Heart left ventricle (tissue), 16 donors: Measurements from ENCODE around the gene PAX5. TPM values are rescaled to one million over a fixed set of nuclear protein-coding genes. Genes with fewer than 3 reads are reported as not detected.

Experiments used
- ATAC-seq, 4 donors: fragments of 200-7000 bp; cut with Tn5 transposase; one replicate each; pipeline ENCODE4 v1.9.1; 2020 to 2022; ENCODE audit warnings: moderate library complexity in 4 of 4, mild to moderate bottlenecking in 3 of 4, moderate number of reproducible peaks in 1 of 4
- DNase-seq, 5 donors: peaks; one replicate each; pipeline ENCODE4 v3.0.0-alpha.2; 2020
- H3K27ac ChIP-seq, 12 donors: fragments of 200-600 bp; sonication (generic) in 4 of 12; one replicate each; pipeline versions ENCODE4 v1.5.0 to v1.8.0; 2016 to 2022; ENCODE audit warnings: mild to moderate bottlenecking in 2 of 12
- H3K27me3 ChIP-seq, 9 donors: fragments of 200-600 bp; sonication (generic) in 2 of 9; one replicate each; pipeline versions ENCODE4 v1.5.1 to v1.8.0; 2016 to 2022; ENCODE audit warnings: mild to moderate bottlenecking in 3 of 9
- H3K36me3 ChIP-seq, 9 donors: fragments of 200-600 bp; sonication (generic) in 2 of 9; one replicate each; pipeline versions ENCODE4 v1.5.0 to v1.8.0; 2018 to 2022; ENCODE audit warnings: mild to moderate bottlenecking in 2 of 9
- H3K4me1 ChIP-seq, 12 donors: fragments of 200-600 bp; sonication (generic) in 4 of 12; one replicate each; pipeline versions ENCODE4 v1.5.0 to v1.8.0; 2016 to 2022; ENCODE audit warnings: mild to moderate bottlenecking in 3 of 12
- H3K4me3 ChIP-seq, 12 donors: fragments of 200-600 bp; sonication (generic) in 4 of 12; one replicate each; pipeline versions ENCODE4 v1.5.0 to v1.8.0; 2017 to 2022; ENCODE audit warnings: mild to moderate bottlenecking in 9 of 12, moderate library complexity in 4 of 12
- H3K9me3 ChIP-seq, 12 donors: fragments of 200-600 bp; sonication (generic) in 4 of 12; one replicate each; pipeline versions ENCODE4 v1.5.0 to v1.8.0; 2016 to 2022; ENCODE audit warnings: mild to moderate bottlenecking in 1 of 12
- POLR2A ChIP-seq, 2 donors: fragments of 450-650 bp; IDR thresholded peaks; one replicate each; pipeline ENCODE4 v1.6.1; 2017; ENCODE audit warnings: antibody characterized with exemption in 2 of 2, mild to moderate bottlenecking in 2 of 2, moderate library complexity in 2 of 2
- WGBS, 4 donors: extraction: QIAGEN DNeasy Blood & Tissue Kit in 2 of 4; methylation state at CpG; one replicate each; pipeline versions ENCODE4 v1.1.5 to v1.1.7; 2013 to 2018; 5-methylcytosine and 5-hydroxymethylcytosine counted together
- intact Hi-C, 10 donors: fragments of 100-400 bp; cut with DNase I; formaldehyde crosslinking; loops; one replicate each; pipeline versions ENCODE4 v1.11.1 to v1.14.2; 2022
- polyA plus RNA-seq, 2 donors: library from polyadenylated mRNA; stranded (reverse); fragments of 200-250 nt; gene quantifications; one replicate each; pipeline ENCODE4 v1.2.3, GENCODE V29; 2013
- total RNA-seq, 9 donors: library from RNA; depleted of rRNA in 2 of 9; stranded (reverse); fragments of >200 nt in 2 of 9; fragmentation: NEBNext Ultra II Directional in 3 of 9; extraction: Animal tissue kit (Norgen Biotek cat#: 25700) in 3 of 9; gene quantifications; one replicate each; pipeline versions ENCODE4 v1.1.0 to v1.2.4, GENCODE V29; 2016 to 2023
- TF ChIP-seq, protein P1 (sequence below), 12 donors: fragments of 200-600 bp; sonication (generic) in 4 of 12; IDR thresholded peaks; one replicate each; pipeline versions ENCODE4 v1.5.0 to v1.8.0; 2018 to 2022; ENCODE audit warnings: antibody characterized with exemption in 12 of 12, mild to moderate bottlenecking in 5 of 12
- donor health status: ischemic (EF 13 %, LVEDD 7.1; RV severe dilation, severe dysfunction).
- donor health status: healthy with polysubstance abuse.
- donor health status: DM: no; HTN: yes; CAD: no.
- donor health status: DM: no; HTN: no; CAD: no.
- donor health status: ischemic (EF 25% LVEDD 6.9; RV normal size, moderate dysfunction).
- donor health status: ischemic (EF 25% LVEDD 5.7; RV mildly dilated, moderate dysfunction).
- donor health status: healthy.
- donor health status: DM: yes; HTN: yes; CAD: no.
- donor health status: ischemic (EF 35%, LVEDD 5.7; RV mildly dilated, moderate dysfunction).
- donor health status: nonischemic (EF 11% LVEDD 7.7; RV severe dilation, severe dysfunction).
- donor health status: DM: yes; HTN: yes; CAD: no.
- donor health status: PGD.
- donor health status: ischemic (EF 29% LVEDD 5.4; RV normal size, mild dysfunction).
- donor health status: nonischemic (EF 23%, LVEDD 6.1; RV moderate dilation, normal function).

Gene PAX5
- total and polyA plus RNA-seq, 11 donors: 0.01 to 0.37 (median 0.08) TPM; not detected in 7

DNA sequence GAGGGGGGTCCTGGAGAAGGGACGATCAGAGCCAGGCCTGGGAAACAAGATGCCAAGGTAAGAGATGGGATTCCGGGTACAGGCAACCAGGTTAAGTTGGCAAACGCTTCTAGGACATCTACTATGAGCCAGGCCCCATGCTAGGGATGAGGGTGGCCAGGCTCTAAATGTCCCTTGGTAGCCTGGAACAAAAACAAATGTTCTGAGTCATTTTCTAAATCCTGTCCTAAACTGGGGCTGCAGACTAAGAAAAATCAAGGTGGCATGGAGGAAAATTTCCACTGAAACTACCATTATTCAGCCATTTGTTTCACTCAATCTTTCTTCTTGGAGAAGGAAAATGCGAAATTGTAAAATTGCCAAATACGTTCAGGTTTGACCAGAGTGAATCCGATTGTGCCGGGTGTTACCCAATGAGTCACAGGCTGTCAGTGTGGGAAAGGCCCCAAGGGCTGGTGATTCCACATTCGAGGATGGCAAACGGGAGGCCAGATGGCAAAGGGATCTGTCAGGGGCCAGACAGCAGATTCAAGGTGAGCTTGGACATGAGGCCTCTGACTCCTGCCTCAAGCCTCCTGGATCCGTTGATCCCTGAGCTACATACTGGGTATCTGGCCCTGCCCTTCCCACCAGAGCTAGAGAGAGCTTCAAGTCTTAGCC is 57.6 kb downstream of the PAX5 start:
- Histone ChIP-seq H3K27ac (no peak overlapping the region), H3K9me3 (no peaks in the 10 kb centered on the region), H3K27me3 (peaks cover 3 to 62% (median 14%) of the 10 kb centered on the region in 9 donors), H3K4me3 (no peak overlapping the region), H3K4me1 (no peaks in the 10 kb centered on the region), H3K36me3 (no peaks in the 10 kb centered on the region)
- ATAC-seq: no peak
- intact Hi-C loops: no loop called here
- DNase-seq: peak in 1 of 5 donors; percentile 9
- 79 to 83% (median 80%) methylated on average over 9 to 10 of the region's 10 CpGs for WGBS, 4 donors
- TF ChIP-seq, protein P1, sequence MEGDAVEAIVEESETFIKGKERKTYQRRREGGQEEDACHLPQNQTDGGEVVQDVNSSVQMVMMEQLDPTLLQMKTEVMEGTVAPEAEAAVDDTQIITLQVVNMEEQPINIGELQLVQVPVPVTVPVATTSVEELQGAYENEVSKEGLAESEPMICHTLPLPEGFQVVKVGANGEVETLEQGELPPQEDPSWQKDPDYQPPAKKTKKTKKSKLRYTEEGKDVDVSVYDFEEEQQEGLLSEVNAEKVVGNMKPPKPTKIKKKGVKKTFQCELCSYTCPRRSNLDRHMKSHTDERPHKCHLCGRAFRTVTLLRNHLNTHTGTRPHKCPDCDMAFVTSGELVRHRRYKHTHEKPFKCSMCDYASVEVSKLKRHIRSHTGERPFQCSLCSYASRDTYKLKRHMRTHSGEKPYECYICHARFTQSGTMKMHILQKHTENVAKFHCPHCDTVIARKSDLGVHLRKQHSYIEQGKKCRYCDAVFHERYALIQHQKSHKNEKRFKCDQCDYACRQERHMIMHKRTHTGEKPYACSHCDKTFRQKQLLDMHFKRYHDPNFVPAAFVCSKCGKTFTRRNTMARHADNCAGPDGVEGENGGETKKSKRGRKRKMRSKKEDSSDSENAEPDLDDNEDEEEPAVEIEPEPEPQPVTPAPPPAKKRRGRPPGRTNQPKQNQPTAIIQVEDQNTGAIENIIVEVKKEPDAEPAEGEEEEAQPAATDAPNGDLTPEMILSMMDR (IDR thresholded peaks at IDR 0.05): no peak
- no peak for TF ChIP-seq POLR2A (IDR thresholded peaks at IDR 0.05)

DNA sequence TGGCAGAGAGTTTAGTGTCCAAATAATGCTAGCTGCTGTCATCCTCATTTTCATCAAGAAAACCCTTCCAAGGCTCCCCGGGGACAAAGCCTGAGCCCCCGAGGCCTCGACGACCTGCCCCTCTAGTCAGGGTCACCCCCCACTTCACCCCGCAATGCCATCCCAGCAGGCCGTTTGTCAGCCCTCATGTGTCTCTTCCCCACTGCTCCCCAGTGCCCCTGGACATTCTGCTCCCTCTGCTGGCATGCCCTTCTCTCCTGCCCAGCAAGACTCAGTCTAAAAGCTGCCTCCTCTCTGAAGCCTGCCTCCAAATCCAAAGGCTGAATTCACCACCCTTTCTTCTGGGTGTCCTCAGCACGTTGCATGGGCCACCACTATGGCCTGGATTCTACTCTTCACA is 59.3 kb downstream of the PAX5 start:
- no peak overlapping the region for H3K27ac ChIP-seq
- DNase-seq (peak in 1 of 5 donors; percentile 7), ATAC-seq (no peak)
- no peaks in the 10 kb centered on the region for H3K36me3 ChIP-seq
- TF ChIP-seq, protein P1 (IDR thresholded peaks at IDR 0.05): no peak
- no peak for TF ChIP-seq POLR2A (IDR thresholded peaks at IDR 0.05)
- WGBS, 4 donors: 37 to 64% (median 52%) methylated on average over 7 of the region's 7 CpGs
- no peak overlapping the region for H3K4me3 ChIP-seq
- no peaks in the 10 kb centered on the region for H3K9me3 ChIP-seq
- intact Hi-C loops: loop anchor here in 1 of 10 donors (5.0 kb wide), 1 partner anchor 48 kb away; no protein-coding TSS in a partner anchor
- H3K27me3 ChIP-seq: peaks cover 0 to 52% (median 9%) of the 10 kb centered on the region in 9 donors
- H3K4me1 ChIP-seq: no peaks in the 10 kb centered on the region

DNA sequence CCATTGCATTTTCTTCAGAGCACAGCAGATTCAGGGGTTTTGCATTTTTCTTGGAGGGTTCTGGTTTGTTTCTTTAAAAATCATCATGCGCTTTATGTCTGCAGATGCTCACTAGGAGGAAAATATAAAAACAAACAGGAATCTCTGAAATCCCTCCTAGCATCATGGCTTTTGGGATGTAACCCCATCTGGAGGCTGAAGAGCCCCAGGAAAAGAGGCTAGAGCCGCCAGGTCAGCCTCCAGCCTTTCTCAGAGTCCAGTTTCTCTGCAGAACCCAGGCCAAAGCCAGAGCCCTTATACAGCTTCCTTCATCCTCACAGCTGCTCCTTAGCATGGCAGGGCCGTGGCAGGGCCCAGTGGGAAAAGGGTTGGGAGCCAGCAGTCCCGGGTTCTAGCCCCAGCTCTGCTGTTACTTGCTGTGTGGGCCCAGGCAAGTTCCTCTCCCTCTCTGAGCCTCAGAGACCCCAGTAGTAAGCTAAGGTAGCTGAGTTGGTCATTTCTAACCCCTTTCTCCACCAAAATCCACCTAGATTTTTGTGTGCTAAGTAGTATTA is 62.1 kb downstream of the PAX5 start:
- H3K4me1 ChIP-seq: no peaks in the 10 kb centered on the region
- 58 to 83% (median 69%) methylated on average over 3 to 4 of the region's 4 CpGs for WGBS, 4 donors
- H3K9me3 ChIP-seq: no peaks in the 10 kb centered on the region
- peak in 1 of 5 donors; percentile 20 for DNase-seq
- no peak for ATAC-seq
- H3K27ac ChIP-seq: no peak overlapping the region
- intact Hi-C loops: loop anchor here in 1 of 10 donors (5.0 kb wide), 1 partner anchor 50 kb away; no protein-coding TSS in a partner anchor
- no peak overlapping the region for H3K4me3 ChIP-seq
- TF ChIP-seq, protein P1 (IDR thresholded peaks at IDR 0.05): no peak
- TF ChIP-seq POLR2A (IDR thresholded peaks at IDR 0.05): no peak
- no peaks in the 10 kb centered on the region for H3K36me3 ChIP-seq
- peaks cover 0 to 33% (median 3%) of the 10 kb centered on the region in 9 donors for H3K27me3 ChIP-seq
